ENCODE results near the gene SSH2. TPM values are rescaled to one million over a fixed set of nuclear protein-coding genes. Genes with fewer than 3 reads are reported as not detected.
A peak's percentile ranks its signal among the peaks of the same experiment; 100 is the strongest.

The SSH2 gene
- total and polyA plus RNA-seq, 2 of the 13 experiments (the other 11 are each of a cell fraction or from before 2014, with no cell fraction given), result 6.0 to 6.4 TPM

GRCh38 chr17:29931231-29931932 lies 1.4 kb upstream of the SSH2 start (continued):
- TF ChIP-seq RNF219 (CRISPR knock-in tag; IDR thresholded peaks at IDR 0.05) (no peak), RFX3 (CRISPR knock-in tag; IDR thresholded peaks at IDR 0.05) (no peak), TEAD3 (CRISPR knock-in tag; optimal IDR thresholded peaks at IDR 0.05; ENCODE audit: borderline replicate concordance) (no peak), ZFP91 (CRISPR knock-in tag; IDR thresholded peaks at IDR 0.05; ENCODE audit: borderline replicate concordance) (no peak), ZNF841 (CRISPR knock-in tag; IDR thresholded peaks at IDR 0.05; ENCODE audit: borderline replicate concordance) (no peak), SATB2 (CRISPR knock-in tag; IDR thresholded peaks at IDR 0.05) (no peak), ZNF780A (CRISPR knock-in tag; IDR thresholded peaks at IDR 0.05) (no peak), SOX13 (IDR thresholded peaks at IDR 0.05) (no peak), SOX13 (CRISPR knock-in tag; conservative IDR thresholded peaks at IDR 0.05 in 1 of 2, IDR thresholded peaks at IDR 0.05 in 1 of 2) (peak in 1 of 2 experiments; percentile 22; a peak in 1 of 4 replicates), DR1 (CRISPR knock-in tag; IDR thresholded peaks at IDR 0.05) (no peak), ATF5 (CRISPR knock-in tag; IDR thresholded peaks at IDR 0.05; ENCODE audit: low read depth) (no peak), ZNF572 (CRISPR knock-in tag; IDR thresholded peaks at IDR 0.05) (no peak), PRMT3 (CRISPR knock-in tag; IDR thresholded peaks at IDR 0.05; ENCODE audit: borderline replicate concordance, low read depth) (no peak), ZXDC (CRISPR knock-in tag; IDR thresholded peaks at IDR 0.05) (no peak), JUN (CRISPR knock-in tag; IDR thresholded peaks at IDR 0.05) (no peak), ZGPAT (CRISPR knock-in tag; IDR thresholded peaks at IDR 0.05) (no peak), ZSCAN20 (CRISPR knock-in tag; IDR thresholded peaks at IDR 0.05; ENCODE audit: borderline replicate concordance) (no peak), TAF15 (IDR thresholded peaks at IDR 0.05; ENCODE audit: low read depth, low read length, poor library complexity, severe bottlenecking) (no peak), SAP130 (CRISPR knock-in tag; IDR thresholded peaks at IDR 0.05; ENCODE audit: low read depth) (peak; percentile 74), ETS1 (CRISPR knock-in tag; IDR thresholded peaks at IDR 0.05) (no peak)

All from HepG2 (cell line).